ENCODE measurements around the gene OTOGL.
"Not testable (repeated sequence)": the region's sequence is repeated elsewhere in the genome, so short reads cannot be mapped to it uniquely, and the experiment has no call there.

Gene OTOGL

DNA sequence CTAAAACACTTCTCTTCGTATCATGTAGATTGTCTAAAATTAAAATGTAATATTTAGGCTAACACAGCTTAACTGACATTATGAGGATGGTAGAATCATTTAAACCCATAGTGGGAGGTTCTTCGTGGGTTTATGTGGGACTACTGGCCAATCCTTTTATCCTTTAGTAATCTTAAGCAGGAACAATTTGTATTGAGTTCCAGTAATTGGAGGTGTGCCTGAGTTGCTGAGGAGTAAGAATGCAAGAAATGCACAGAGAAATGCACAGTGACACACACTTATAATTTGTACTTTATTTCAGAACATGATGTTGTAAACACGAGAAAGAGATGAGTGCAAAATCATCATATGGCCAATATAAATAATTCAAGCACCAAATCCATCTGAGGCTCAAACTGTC, 22.3 kb downstream of the OTOGL start:
- DNase-seq: no peak

DNA sequence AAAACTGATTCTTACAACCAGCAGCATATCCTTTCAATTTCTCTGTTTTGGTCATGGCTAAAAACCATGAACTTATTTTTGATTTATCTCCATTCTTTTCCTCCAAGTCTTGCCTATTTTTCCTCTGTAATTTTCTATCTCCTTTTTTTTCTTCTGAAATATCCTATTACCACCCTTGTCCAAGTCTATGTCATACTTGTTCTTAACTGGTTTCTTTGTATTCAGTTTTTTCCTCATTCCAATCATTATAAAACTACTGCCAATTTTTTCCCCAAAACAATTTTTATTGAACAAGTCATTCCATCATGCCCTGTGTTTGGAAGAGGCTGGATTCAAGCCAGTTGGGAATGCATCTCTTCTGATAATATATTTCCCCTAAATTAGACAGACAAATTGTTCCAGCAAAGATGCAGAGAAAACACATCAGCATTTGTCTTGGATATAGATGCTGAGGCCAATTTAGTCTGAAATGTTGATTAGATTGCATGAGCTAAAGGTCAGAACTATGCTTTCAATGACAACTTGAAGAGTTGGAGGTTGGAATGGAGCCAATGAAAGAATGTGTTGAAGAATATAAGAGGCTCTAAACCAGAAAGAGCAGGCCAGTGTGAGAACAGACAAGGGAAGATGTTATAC, 30.7 kb downstream of the OTOGL start:
- no peak for DNase-seq

DNA sequence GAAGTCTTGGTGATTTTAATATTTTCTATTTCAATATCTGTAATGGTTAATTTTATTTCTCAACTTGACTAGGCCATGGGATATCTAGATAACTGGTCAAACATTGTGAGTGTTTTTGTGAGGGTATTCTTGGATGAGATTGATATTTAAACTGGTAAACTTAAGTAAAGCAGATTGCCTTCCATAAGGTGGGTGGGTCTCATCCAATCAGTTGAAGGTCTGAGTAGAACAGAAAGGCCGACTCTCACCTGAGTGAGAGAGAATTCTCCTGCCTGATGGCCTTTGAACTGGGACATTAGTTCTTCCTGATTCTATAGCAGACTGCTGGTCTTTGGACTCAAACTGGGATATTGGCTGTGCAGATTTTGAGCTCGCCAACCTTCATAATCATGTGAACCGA, 36.3 kb downstream of the OTOGL start:
- no peak for DNase-seq

GRCh38 chr12:80140005-80140404, 40.7 kb downstream of the OTOGL start:
- DNase-seq: no peak

- DNase-seq: no peak
These were observed 43.3 kb downstream of the OTOGL start for GRCh38 chr12:80142640-80143039.

DNA sequence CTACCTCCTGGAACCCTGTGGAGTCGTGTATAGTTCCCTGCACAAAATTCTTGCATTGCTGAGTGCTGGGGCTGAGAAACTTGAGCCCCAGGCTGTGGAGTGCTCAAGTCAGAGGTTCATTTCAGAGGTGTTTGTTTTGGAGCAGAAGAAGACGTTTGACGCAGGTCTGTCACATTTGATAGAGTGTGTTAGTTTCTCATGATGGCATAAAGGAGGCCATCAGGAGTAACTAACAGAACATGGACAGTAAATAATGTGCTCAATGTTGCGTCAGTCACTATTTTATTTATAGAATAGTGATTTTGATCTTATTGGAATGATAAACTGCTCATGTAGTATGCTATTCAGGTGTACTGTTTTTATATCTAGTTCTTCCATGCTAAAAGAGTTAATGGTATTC, 44.2 kb downstream of the OTOGL start:
- no peak for DNase-seq

GRCh38 chr12:80149547-80150313, 50.4 kb downstream of the OTOGL start:
- DNase-seq: not testable (repeated sequence)

DNA sequence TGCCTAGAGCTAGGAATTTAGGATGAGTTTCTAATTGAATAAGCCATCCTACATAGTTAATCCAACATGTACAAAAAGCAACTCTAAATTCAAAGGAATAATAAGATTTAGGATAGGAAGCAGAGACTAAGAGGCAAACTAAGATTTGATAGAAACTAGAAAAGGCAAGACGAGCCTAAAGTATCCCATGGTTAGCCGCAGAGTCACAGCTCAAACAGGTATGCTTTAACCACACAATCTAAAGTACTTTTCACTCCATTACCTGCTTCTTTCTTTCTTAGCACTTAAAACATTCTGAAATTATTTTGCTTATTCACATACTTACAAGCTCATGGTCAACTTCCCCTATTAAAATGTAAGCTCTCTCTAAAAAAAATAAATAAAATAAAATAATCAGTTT, 51.8 kb downstream of the OTOGL start:
- no peak for DNase-seq

- DNase-seq: no peak
These were observed 54.9 kb downstream of the OTOGL start for GRCh38 chr12:80154261-80154660.

DNA sequence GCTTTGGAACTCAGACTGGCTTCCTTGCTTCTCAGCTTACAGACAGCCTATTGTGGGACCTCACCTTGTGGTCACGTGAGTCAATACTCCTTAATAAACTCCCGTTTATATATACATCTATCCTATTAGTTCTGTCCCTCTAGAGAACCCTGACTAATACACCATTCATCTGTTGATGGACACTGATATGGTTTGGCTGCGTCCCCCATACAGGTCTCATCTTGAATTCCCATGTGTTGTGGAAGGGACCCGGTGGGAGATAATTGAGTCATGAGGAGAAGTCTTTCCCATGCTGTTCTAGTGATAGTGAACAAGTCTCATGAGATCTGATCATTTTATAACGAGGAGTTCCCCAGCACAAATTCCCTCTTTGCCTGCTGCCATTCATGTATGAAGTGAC, 57.0 kb downstream of the OTOGL start:
- no peak for DNase-seq

DNA sequence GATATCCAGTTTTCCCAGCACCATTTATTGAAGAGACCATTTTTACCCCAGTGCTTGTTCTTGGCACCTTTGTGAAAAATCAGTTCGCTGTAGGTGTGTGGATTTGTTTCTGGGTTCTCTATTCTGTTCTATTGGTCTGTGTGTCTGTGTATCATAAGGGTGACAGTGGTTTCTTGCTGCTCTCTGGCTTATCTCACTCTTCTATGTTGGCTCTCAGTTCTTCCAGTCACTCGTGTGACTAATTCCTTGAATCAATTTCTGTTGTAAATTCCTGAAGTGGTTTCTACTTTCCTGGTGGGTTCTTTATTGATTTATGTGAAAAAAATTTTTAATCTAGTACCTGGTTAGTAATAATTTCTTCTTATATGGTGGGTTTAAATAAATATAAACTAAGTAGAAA, 58.3 kb downstream of the OTOGL start:
- DNase-seq: no peak

DNA sequence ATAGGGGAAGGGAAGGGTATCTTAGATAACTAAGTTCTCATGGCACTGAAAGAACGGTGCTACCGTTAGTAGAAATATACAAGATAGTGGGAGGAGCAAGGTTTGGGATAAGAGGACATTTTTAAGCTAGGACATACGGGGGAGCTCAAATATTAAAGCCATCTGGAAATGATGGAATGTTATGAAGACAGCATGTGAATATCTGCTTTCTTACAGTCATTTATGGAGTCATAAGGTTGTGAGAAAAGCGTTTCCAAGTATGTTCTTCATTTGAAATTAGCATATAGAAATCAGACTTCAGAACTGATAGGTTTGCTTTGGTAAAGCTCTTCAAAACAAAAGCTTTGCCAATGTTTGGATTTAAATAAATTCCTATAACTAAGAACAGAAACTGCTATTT, 62.3 kb downstream of the OTOGL start:
- no peak for DNase-seq

- no peak for DNase-seq
These were observed 62.8 kb downstream of the OTOGL start for GRCh38 chr12:80162177-80162576.

GRCh38 chr12:80165746-80166145, 66.4 kb downstream of the OTOGL start:
- DNase-seq: no peak

- no peak for DNase-seq
These were observed 67.4 kb downstream of the OTOGL start for GRCh38 chr12:80166751-80167150.

DNA sequence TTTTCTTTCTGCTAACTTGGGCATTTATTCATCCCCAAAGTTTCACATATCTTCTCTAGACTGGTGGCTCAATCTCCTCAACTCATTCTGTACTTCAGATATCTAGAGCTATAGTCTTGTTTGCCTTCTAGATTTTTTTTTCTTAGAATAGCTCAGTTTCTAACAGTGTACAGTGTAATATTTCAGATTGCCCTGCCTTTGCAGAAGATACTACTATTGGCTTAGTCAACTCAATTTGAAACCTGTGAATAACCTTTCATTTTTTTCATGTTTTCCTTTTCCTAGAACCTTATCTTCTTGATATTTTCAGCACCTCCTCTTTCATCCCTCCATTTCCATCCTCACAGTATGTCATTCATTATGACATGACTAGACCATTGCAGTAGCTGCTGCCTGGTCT, 69.6 kb downstream of the OTOGL start:
- DNase-seq: no peak

DNA sequence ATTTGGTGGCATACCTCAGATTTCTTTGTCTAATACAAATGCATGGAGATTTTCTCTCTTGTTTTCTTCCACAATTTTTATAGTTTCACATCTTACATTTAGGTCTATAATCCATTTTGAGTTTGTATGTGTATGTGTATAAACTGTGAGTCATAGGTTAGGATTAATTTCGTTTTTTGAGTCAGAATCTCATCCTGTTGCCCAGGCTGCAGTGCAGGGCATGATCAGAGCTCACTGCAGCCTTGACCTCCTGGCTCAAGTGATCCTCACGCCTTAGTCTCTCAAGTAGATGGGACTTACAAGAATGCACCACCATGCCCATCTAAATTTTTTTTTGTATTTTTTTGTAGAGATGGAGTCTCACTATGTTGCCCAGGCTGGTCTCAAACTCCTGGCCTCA, 71.6 kb downstream of the OTOGL start:
- no peak for DNase-seq

GRCh38 chr12:80173083-80173864, 73.9 kb downstream of the OTOGL start:
- no peak for DNase-seq

- no peak for DNase-seq
These were observed 76.1 kb downstream of the OTOGL start for GRCh38 chr12:80175307-80175930.

DNA sequence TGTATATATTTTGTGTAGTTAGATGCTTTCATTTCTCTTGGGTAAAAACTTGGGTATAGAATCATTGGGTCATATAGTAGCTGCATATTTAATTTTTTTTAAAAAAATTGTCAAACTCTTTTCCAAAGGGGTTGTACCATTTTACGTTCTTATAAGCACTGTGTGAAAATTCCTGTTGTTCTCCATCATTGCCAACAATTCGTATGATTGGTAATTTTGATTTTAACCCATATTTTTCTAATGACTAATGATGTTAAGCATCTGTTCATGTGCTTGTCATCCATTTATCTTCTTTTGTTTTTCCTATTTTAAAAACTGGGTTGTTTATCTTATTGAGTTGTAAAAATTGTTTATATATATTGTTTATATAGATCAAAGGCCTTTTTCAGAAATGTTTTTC, 77.4 kb downstream of the OTOGL start:
- no peak for DNase-seq

- no peak for DNase-seq
These were observed 79.5 kb downstream of the OTOGL start for GRCh38 chr12:80178846-80179245.

- no peak for DNase-seq
These were observed 84.6 kb downstream of the OTOGL start for GRCh38 chr12:80183939-80184338.

- no peak for DNase-seq
These were observed 85.6 kb downstream of the OTOGL start for GRCh38 chr12:80184926-80185325.

All from KG1 (cell line).